ENCODE measurements around the gene C6orf47.

The C6orf47 gene

GRCh38 chr6:31633447-31633846 lies 27.1 kb downstream of the C6orf47 start:
- no peak for DNase-seq

- no peak for DNase-seq
Observed at GRCh38 chr6:31632279-31632946, 28.2 kb downstream of the C6orf47 start.

- DNase-seq, result no peak
Observed at GRCh38 chr6:31631681-31632278, 28.8 kb downstream of the C6orf47 start.

GRCh38 chr6:31631209-31631608 lies 29.4 kb downstream of the C6orf47 start:
- DNase-seq, result no peak

- no peak for DNase-seq
Observed at GRCh38 chr6:31630177-31630934, 30.2 kb downstream of the C6orf47 start.

- DNase-seq, result no peak
Observed at GRCh38 chr6:31629014-31629413, 31.6 kb downstream of the C6orf47 start.

- no peak for DNase-seq
Observed at GRCh38 chr6:31627690-31628287, 32.8 kb downstream of the C6orf47 start.

GRCh38 chr6:31626952-31627351 lies 33.6 kb downstream of the C6orf47 start:
- DNase-seq, result no peak

- no peak for DNase-seq
Observed at GRCh38 chr6:31624070-31624469, 36.5 kb downstream of the C6orf47 start.

- DNase-seq, result no peak
Observed at GRCh38 chr6:31622684-31623091, 37.9 kb downstream of the C6orf47 start.

- no peak for DNase-seq
Observed at GRCh38 chr6:31621991-31622390, 38.6 kb downstream of the C6orf47 start.

GRCh38 chr6:31621320-31621939 lies 39.1 kb downstream of the C6orf47 start:
- no peak for DNase-seq

- peak; percentile 93 for DNase-seq
Observed at GRCh38 chr6:31620586-31621319, 39.8 kb downstream of the C6orf47 start, which contains the start of gene PRRC2A. PRRC2A (plus strand) TSS chr6:31620715; CDS start chr6:31622790, 2,075 bp downstream.

GRCh38 chr6:31619805-31620585 lies 40.6 kb downstream of the C6orf47 start:
- peak; percentile 95 for DNase-seq

- DNase-seq, result no peak
Observed at GRCh38 chr6:31617010-31617409, 43.6 kb downstream of the C6orf47 start.

- DNase-seq, result peak; percentile 34
Observed at GRCh38 chr6:31615748-31616147, 44.8 kb downstream of the C6orf47 start.

- DNase-seq, result no peak
Observed at GRCh38 chr6:31614684-31615578, 45.6 kb downstream of the C6orf47 start, which contains the start of gene AIF1. AIF1 (plus strand) TSS chr6:31615234; CDS start chr6:31615330, 96 bp downstream.

- DNase-seq, result no peak
Observed at GRCh38 chr6:31614075-31614619, 46.4 kb downstream of the C6orf47 start.

- no peak for DNase-seq
Observed at GRCh38 chr6:31610968-31611367, 49.6 kb downstream of the C6orf47 start.
